ENCODE results near the gene MATN4.

The MATN4 gene

GRCh38 chr20:45300961-45301360 is 7.1 kb downstream of the MATN4 start:
- 32% methylated on average over 3 of the region's 4 CpGs; no CpG with 5 or more reads in 1 of the 2 experiments for WGBS, 2 experiments (ENCODE audit: insufficient coverage in 2 of 2)
- Histone ChIP-seq H3K9me3 (ENCODE audit: control insufficient read depth, low read length) (no peaks in the 10 kb centered on the region), H3K4me3 (ENCODE audit: extremely low read depth, insufficient read depth, low read length, poor library complexity, severe bottlenecking) (no peak overlapping the region), H3K36me3 (ENCODE audit: control insufficient read depth, insufficient read depth, low read length) (no peaks in the 10 kb centered on the region), H3K4me1 (ENCODE audit: control insufficient read depth, insufficient read depth, low read length, poor library complexity, severe bottlenecking) (peaks cover 3% of the 10 kb centered on the region), H3K27ac (ENCODE audit: low read depth, low read length, severe bottlenecking) (no peak overlapping the region)

- H3K4me3 ChIP-seq (ENCODE audit: extremely low read depth, insufficient read depth, low read length, poor library complexity, severe bottlenecking), result no peak overlapping the region
- no CpG with 5 or more reads among the region's 6 CpGs for WGBS, 2 experiments (ENCODE audit: insufficient coverage in 2 of 2)
- no peaks in the 10 kb centered on the region for H3K36me3 ChIP-seq (ENCODE audit: control insufficient read depth, insufficient read depth, low read length)
- H3K4me1 ChIP-seq (ENCODE audit: control insufficient read depth, insufficient read depth, low read length, poor library complexity, severe bottlenecking), result peaks cover 3% of the 10 kb centered on the region
- H3K9me3 ChIP-seq (ENCODE audit: control insufficient read depth, low read length), result peaks cover 9% of the 10 kb centered on the region
- H3K27ac ChIP-seq (ENCODE audit: low read depth, low read length, severe bottlenecking), result no peak overlapping the region
Observed at GRCh38 chr20:45299786-45300185, 8.3 kb downstream of the MATN4 start.

GRCh38 chr20:45297786-45298497 is 10.2 kb downstream of the MATN4 start:
- no peaks in the 10 kb centered on the region for H3K36me3 ChIP-seq (ENCODE audit: control insufficient read depth, insufficient read depth, low read length)
- H3K4me1 ChIP-seq (ENCODE audit: control insufficient read depth, insufficient read depth, low read length, poor library complexity, severe bottlenecking), result no peaks in the 10 kb centered on the region
- no peak overlapping the region for H3K27ac ChIP-seq (ENCODE audit: low read depth, low read length, severe bottlenecking)
- 95 to 97% methylated on average over 45 to 52 of the region's 52 CpGs for WGBS, 2 experiments (ENCODE audit: insufficient coverage in 2 of 2)
- peaks cover 17% of the 10 kb centered on the region for H3K9me3 ChIP-seq (ENCODE audit: control insufficient read depth, low read length)
- no peak overlapping the region for H3K4me3 ChIP-seq (ENCODE audit: extremely low read depth, insufficient read depth, low read length, poor library complexity, severe bottlenecking)

- Histone ChIP-seq H3K36me3 (ENCODE audit: control insufficient read depth, insufficient read depth, low read length) (no peaks in the 10 kb centered on the region), H3K9me3 (ENCODE audit: control insufficient read depth, low read length) (peaks cover 17% of the 10 kb centered on the region), H3K27ac (ENCODE audit: low read depth, low read length, severe bottlenecking) (no peak overlapping the region), H3K4me3 (ENCODE audit: extremely low read depth, insufficient read depth, low read length, poor library complexity, severe bottlenecking) (no peak overlapping the region), H3K4me1 (ENCODE audit: control insufficient read depth, insufficient read depth, low read length, poor library complexity, severe bottlenecking) (peaks cover 4% of the 10 kb centered on the region)
- WGBS, 2 experiments (ENCODE audit: insufficient coverage in 2 of 2), result no CpG with 5 or more reads among the region's 1 CpG
Observed at GRCh38 chr20:45294659-45295058, 13.4 kb downstream of the MATN4 start.

GRCh38 chr20:45294003-45294368 is 14.1 kb downstream of the MATN4 start:
- Histone ChIP-seq H3K4me3 (ENCODE audit: extremely low read depth, insufficient read depth, low read length, poor library complexity, severe bottlenecking) (peak overlapping the region; percentile 41), H3K27ac (ENCODE audit: low read depth, low read length, severe bottlenecking) (peak overlapping the region; percentile 94)

GRCh38 chr20:45293041-45294002 is 14.8 kb downstream of the MATN4 start:
- 7 to 8% methylated on average over 73 of the region's 79 CpGs for WGBS, 2 experiments (ENCODE audit: insufficient coverage in 2 of 2)
- peak overlapping the region; percentile 94 for H3K27ac ChIP-seq (ENCODE audit: low read depth, low read length, severe bottlenecking)

More at GRCh38 chr20:45294003-45294368, 14.1 kb downstream of the MATN4 start:
- 50 to 86% methylated on average over 1 of the region's 5 CpGs for WGBS, 2 experiments (ENCODE audit: insufficient coverage in 2 of 2)
- Histone ChIP-seq H3K9me3 (ENCODE audit: control insufficient read depth, low read length) (peaks cover 17% of the 10 kb centered on the region), H3K36me3 (ENCODE audit: control insufficient read depth, insufficient read depth, low read length) (no peaks in the 10 kb centered on the region), H3K4me1 (ENCODE audit: control insufficient read depth, insufficient read depth, low read length, poor library complexity, severe bottlenecking) (peaks cover 4% of the 10 kb centered on the region)

GRCh38 chr20:45292343-45292742 is 15.8 kb downstream of the MATN4 start:
- peaks cover 4% of the 10 kb centered on the region for H3K4me1 ChIP-seq (ENCODE audit: control insufficient read depth, insufficient read depth, low read length, poor library complexity, severe bottlenecking)
- 92% methylated on average over 2 of the region's 2 CpGs; no CpG with 5 or more reads in 1 of the 2 experiments for WGBS, 2 experiments (ENCODE audit: insufficient coverage in 2 of 2)

More at GRCh38 chr20:45293041-45294002, 14.8 kb downstream of the MATN4 start:
- H3K4me1 ChIP-seq (ENCODE audit: control insufficient read depth, insufficient read depth, low read length, poor library complexity, severe bottlenecking), result peaks cover 4% of the 10 kb centered on the region
- H3K4me3 ChIP-seq (ENCODE audit: extremely low read depth, insufficient read depth, low read length, poor library complexity, severe bottlenecking), result peak overlapping the region; percentile 41
- peaks cover 17% of the 10 kb centered on the region for H3K9me3 ChIP-seq (ENCODE audit: control insufficient read depth, low read length)
- H3K36me3 ChIP-seq (ENCODE audit: control insufficient read depth, insufficient read depth, low read length), result no peaks in the 10 kb centered on the region

GRCh38 chr20:45291526-45291925 is 16.6 kb downstream of the MATN4 start:
- Histone ChIP-seq H3K27ac (ENCODE audit: low read depth, low read length, severe bottlenecking) (no peak overlapping the region), H3K4me3 (ENCODE audit: extremely low read depth, insufficient read depth, low read length, poor library complexity, severe bottlenecking) (no peak overlapping the region), H3K36me3 (ENCODE audit: control insufficient read depth, insufficient read depth, low read length) (no peaks in the 10 kb centered on the region), H3K9me3 (ENCODE audit: control insufficient read depth, low read length) (peaks cover 17% of the 10 kb centered on the region), H3K4me1 (ENCODE audit: control insufficient read depth, insufficient read depth, low read length, poor library complexity, severe bottlenecking) (peaks cover 4% of the 10 kb centered on the region)
- WGBS, 2 experiments (ENCODE audit: insufficient coverage in 2 of 2), result 94 to 100% methylated on average over 5 to 6 of the region's 9 CpGs

More at GRCh38 chr20:45292343-45292742, 15.8 kb downstream of the MATN4 start:
- Histone ChIP-seq H3K36me3 (ENCODE audit: control insufficient read depth, insufficient read depth, low read length) (no peaks in the 10 kb centered on the region), H3K27ac (ENCODE audit: low read depth, low read length, severe bottlenecking) (peak overlapping the region; percentile 94), H3K4me3 (ENCODE audit: extremely low read depth, insufficient read depth, low read length, poor library complexity, severe bottlenecking) (no peak overlapping the region), H3K9me3 (ENCODE audit: control insufficient read depth, low read length) (peaks cover 17% of the 10 kb centered on the region)

- H3K4me1 ChIP-seq (ENCODE audit: control insufficient read depth, insufficient read depth, low read length, poor library complexity, severe bottlenecking), result peaks cover 4% of the 10 kb centered on the region
- H3K36me3 ChIP-seq (ENCODE audit: control insufficient read depth, insufficient read depth, low read length), result no peaks in the 10 kb centered on the region
- no peak overlapping the region for H3K27ac ChIP-seq (ENCODE audit: low read depth, low read length, severe bottlenecking)
- peaks cover 17% of the 10 kb centered on the region for H3K9me3 ChIP-seq (ENCODE audit: control insufficient read depth, low read length)
- no peak overlapping the region for H3K4me3 ChIP-seq (ENCODE audit: extremely low read depth, insufficient read depth, low read length, poor library complexity, severe bottlenecking)
- WGBS, 2 experiments (ENCODE audit: insufficient coverage in 2 of 2), result 11 to 18% methylated on average over 6 to 8 of the region's 8 CpGs
Observed at GRCh38 chr20:45290677-45291355, 17.3 kb downstream of the MATN4 start.

- no peak overlapping the region for H3K27ac ChIP-seq (ENCODE audit: low read depth, low read length, severe bottlenecking)
- no peaks in the 10 kb centered on the region for H3K36me3 ChIP-seq (ENCODE audit: control insufficient read depth, insufficient read depth, low read length)
- WGBS, 2 experiments (ENCODE audit: insufficient coverage in 2 of 2), result 87 to 90% methylated on average over 8 to 10 of the region's 13 CpGs
- H3K4me1 ChIP-seq (ENCODE audit: control insufficient read depth, insufficient read depth, low read length, poor library complexity, severe bottlenecking), result peaks cover 4% of the 10 kb centered on the region
- H3K9me3 ChIP-seq (ENCODE audit: control insufficient read depth, low read length), result peaks cover 11% of the 10 kb centered on the region
- no peak overlapping the region for H3K4me3 ChIP-seq (ENCODE audit: extremely low read depth, insufficient read depth, low read length, poor library complexity, severe bottlenecking)
Observed at GRCh38 chr20:45289942-45290676, 18.0 kb downstream of the MATN4 start.

Measured in mesodermal cell (in vitro differentiated cells).